Karpas-422 (cell line): Measurements from ENCODE around the gene RHBDL3. TPM values are rescaled to one million over a fixed set of nuclear protein-coding genes. Genes with fewer than 3 reads are reported as not detected.

Experiments used
- DNase-seq: peaks from one replicate; pipeline ENCODE4 v3.0.0-alpha.2; 2015
- H2AFZ ChIP-seq: fragments of 200-600 bp; sonication (generic); 2 replicates; pipeline ENCODE4 v1.6.1; 2014; ENCODE audit warnings: antibody characterized with exemption, low read length, mixed read lengths
- H3K27ac ChIP-seq: fragments of 200-600 bp; sonication (generic); 2 replicates; pipeline ENCODE4 v1.5.1; 2014; ENCODE audit warnings: mild to moderate bottlenecking, low read length, moderate library complexity
- H3K27me3 ChIP-seq: fragments of 200-600 bp; sonication (generic); 2 replicates; pipeline ENCODE4 v1.6.1; 2014; ENCODE audit warnings: low read length, mixed read lengths
- H3K36me3 ChIP-seq: fragments of 200-600 bp; sonication (generic); 2 replicates; pipeline ENCODE4 v1.6.1; 2014; ENCODE audit warnings: low read length, mixed read lengths; ENCODE audit not compliant: insufficient read depth
- H3K4me1 ChIP-seq: fragments of 200-600 bp; sonication (generic); 2 replicates; pipeline ENCODE4 v1.6.1; 2014; ENCODE audit warnings: mild to moderate bottlenecking, low read length, mixed read lengths
- H3K4me2 ChIP-seq: fragments of 200-600 bp; sonication (generic); 2 replicates; pipeline ENCODE4 v1.6.1; 2014; ENCODE audit warnings: low read length, low read depth, mild to moderate bottlenecking; ENCODE audit not compliant: poor library complexity, severe bottlenecking
- H3K4me3 ChIP-seq: fragments of 200-600 bp; sonication (generic); 2 replicates; pipeline ENCODE4 v1.5.1; 2014; ENCODE audit warnings: mild to moderate bottlenecking, antibody characterized with exemption, low read length, mixed read lengths
- H3K79me2 ChIP-seq: fragments of 200-600 bp; sonication (generic); 2 replicates; pipeline ENCODE4 v1.6.1; 2014; ENCODE audit warnings: mild to moderate bottlenecking, low read length, mixed read lengths
- H3K9ac ChIP-seq: fragments of 200-600 bp; sonication (generic); 2 replicates; pipeline ENCODE4 v1.6.0; 2014; ENCODE audit warnings: low read length
- H3K9me2 ChIP-seq: fragments of 200-600 bp; sonication (generic), shearing (Covaris generic); replicated peaks from 2 replicates; pipeline ENCODE4 v1.6.0; 2014; ENCODE audit warnings: mild to moderate bottlenecking, low read length, moderate library complexity; ENCODE audit not compliant: insufficient read depth
- H3K9me3 ChIP-seq: fragments of 300-700, 200-600 bp; sonication (generic); 2 replicates; pipeline ENCODE4 v1.6.1; 2014; ENCODE audit warnings: low read length, mixed read lengths
- H4K20me1 ChIP-seq: fragments of 200-600 bp; sonication (generic); 2 replicates; pipeline ENCODE4 v1.6.1; 2014; ENCODE audit warnings: mild to moderate bottlenecking, antibody characterized with exemption, low read length, low read depth; ENCODE audit not compliant: insufficient read depth
- total RNA-seq: library from RNA; depleted of rRNA; stranded (reverse); fragments of >200 nt; shearing (Covaris generic); gene quantifications from 2 replicates; pipeline ENCODE4 v1.2.3, GENCODE V29; 2014; ENCODE audit warnings: low replicate concordance

RHBDL3 gene
- total RNA-seq, 1 experiment from 2014 or later = not detected

GRCh38 chr17:32279891-32280716 lies 14.5 kb downstream of the RHBDL3 start:
- no peaks in the 10 kb centered on the region for H3K27me3 ChIP-seq
- no peaks in the 10 kb centered on the region; the same call in 1 of the 2 replicates for H3K4me1 ChIP-seq
- DNase-seq = no peak
- no peak overlapping the region for H2AFZ ChIP-seq
- H3K79me2 ChIP-seq = no peaks in the 10 kb centered on the region
- H3K36me3 ChIP-seq = no peaks in the 10 kb centered on the region
- H3K4me2 ChIP-seq = no peak overlapping the region
- no peaks in the 10 kb centered on the region for H3K9me3 ChIP-seq
- H3K9me2 ChIP-seq = no peaks in the 10 kb centered on the region
- no peak overlapping the region for H3K4me3 ChIP-seq
- no peaks in the 10 kb centered on the region for H4K20me1 ChIP-seq
- H3K9ac ChIP-seq = no peak overlapping the region
- no peak overlapping the region for H3K27ac ChIP-seq

GRCh38 chr17:32281011-32281451 lies 15.4 kb downstream of the RHBDL3 start:
- Histone ChIP-seq H3K9ac (no peak overlapping the region), H3K4me1 (no peaks in the 10 kb centered on the region; the same call in 1 of the 2 replicates), H3K4me3 (no peak overlapping the region), H3K9me2 (no peaks in the 10 kb centered on the region), H3K27me3 (no peaks in the 10 kb centered on the region), H4K20me1 (no peaks in the 10 kb centered on the region), H3K36me3 (no peaks in the 10 kb centered on the region), H3K9me3 (no peaks in the 10 kb centered on the region), H3K4me2 (no peak overlapping the region), H2AFZ (no peak overlapping the region), H3K79me2 (no peaks in the 10 kb centered on the region), H3K27ac (no peak overlapping the region)
- no peak for DNase-seq

- Histone ChIP-seq H3K9me3 (no peaks in the 10 kb centered on the region), H2AFZ (no peak overlapping the region), H3K4me2 (no peak overlapping the region), H3K27me3 (no peaks in the 10 kb centered on the region), H3K79me2 (no peaks in the 10 kb centered on the region), H4K20me1 (no peaks in the 10 kb centered on the region), H3K27ac (no peak overlapping the region), H3K36me3 (no peaks in the 10 kb centered on the region), H3K4me3 (no peak overlapping the region), H3K4me1 (no peaks in the 10 kb centered on the region), H3K9ac (no peak overlapping the region), H3K9me2 (no peaks in the 10 kb centered on the region)
- DNase-seq = no peak
These were observed 18.1 kb downstream of the RHBDL3 start for GRCh38 chr17:32283745-32284201.

- no peak overlapping the region for H3K4me3 ChIP-seq
- no peaks in the 10 kb centered on the region for H3K4me1 ChIP-seq
- no peaks in the 10 kb centered on the region for H3K9me2 ChIP-seq
- H2AFZ ChIP-seq = no peak overlapping the region
- no peak overlapping the region for H3K9ac ChIP-seq
- H3K36me3 ChIP-seq = no peaks in the 10 kb centered on the region
- H3K27me3 ChIP-seq = no peaks in the 10 kb centered on the region
- H4K20me1 ChIP-seq = no peaks in the 10 kb centered on the region
- no peak overlapping the region for H3K27ac ChIP-seq
- no peak for DNase-seq
- no peak overlapping the region for H3K4me2 ChIP-seq
- H3K9me3 ChIP-seq = no peaks in the 10 kb centered on the region
- no peaks in the 10 kb centered on the region for H3K79me2 ChIP-seq
These were observed 19.7 kb downstream of the RHBDL3 start for GRCh38 chr17:32285306-32285705.

GRCh38 chr17:32285746-32286517 lies 20.3 kb downstream of the RHBDL3 start:
- Histone ChIP-seq H3K27me3 (no peaks in the 10 kb centered on the region), H3K4me2 (no peak overlapping the region), H4K20me1 (no peaks in the 10 kb centered on the region), H3K9ac (no peak overlapping the region), H2AFZ (no peak overlapping the region), H3K36me3 (no peaks in the 10 kb centered on the region), H3K4me3 (no peak overlapping the region), H3K9me3 (no peaks in the 10 kb centered on the region), H3K27ac (no peak overlapping the region), H3K79me2 (no peaks in the 10 kb centered on the region), H3K4me1 (no peaks in the 10 kb centered on the region), H3K9me2 (no peaks in the 10 kb centered on the region)
- DNase-seq = no peak

- no peak overlapping the region for H3K9ac ChIP-seq
- no peaks in the 10 kb centered on the region for H3K27me3 ChIP-seq
- no peaks in the 10 kb centered on the region for H4K20me1 ChIP-seq
- no peaks in the 10 kb centered on the region for H3K4me1 ChIP-seq
- H3K4me2 ChIP-seq = no peak overlapping the region
- H3K9me3 ChIP-seq = no peaks in the 10 kb centered on the region
- H3K79me2 ChIP-seq = no peaks in the 10 kb centered on the region
- H3K9me2 ChIP-seq = no peaks in the 10 kb centered on the region
- H3K27ac ChIP-seq = no peak overlapping the region
- H2AFZ ChIP-seq = no peak overlapping the region
- no peak overlapping the region for H3K4me3 ChIP-seq
- H3K36me3 ChIP-seq = no peaks in the 10 kb centered on the region
- DNase-seq = no peak
These were observed 20.9 kb downstream of the RHBDL3 start for GRCh38 chr17:32286518-32286900.

GRCh38 chr17:32287804-32288511 lies 22.3 kb downstream of the RHBDL3 start:
- Histone ChIP-seq H3K9ac (no peak overlapping the region), H4K20me1 (no peaks in the 10 kb centered on the region), H3K4me3 (no peak overlapping the region), H3K79me2 (no peaks in the 10 kb centered on the region), H3K4me2 (no peak overlapping the region), H3K36me3 (no peaks in the 10 kb centered on the region), H3K27ac (no peak overlapping the region), H3K27me3 (no peaks in the 10 kb centered on the region), H3K9me2 (no peaks in the 10 kb centered on the region), H3K4me1 (peaks cover 4% of the 10 kb centered on the region), H3K9me3 (no peaks in the 10 kb centered on the region), H2AFZ (no peak overlapping the region)
- DNase-seq = no peak

GRCh38 chr17:32288615-32289014 lies 23.0 kb downstream of the RHBDL3 start:
- Histone ChIP-seq H3K27ac (no peak overlapping the region), H3K4me2 (no peak overlapping the region)

More at GRCh38 chr17:32288615-32289014, 23.0 kb downstream of the RHBDL3 start:
- Histone ChIP-seq H3K9me2 (no peaks in the 10 kb centered on the region), H3K9me3 (no peaks in the 10 kb centered on the region), H3K9ac (no peak overlapping the region), H3K4me3 (no peak overlapping the region), H4K20me1 (no peaks in the 10 kb centered on the region), H3K27me3 (no peaks in the 10 kb centered on the region), H3K4me1 (peaks cover 9% of the 10 kb centered on the region), H3K79me2 (no peaks in the 10 kb centered on the region), H3K36me3 (no peaks in the 10 kb centered on the region), H2AFZ (no peak overlapping the region)
- DNase-seq = no peak
